Esophagus mucosa (tissue), 1 donor: Measurements from ENCODE around the gene TRIO. TPM values are rescaled to one million over a fixed set of nuclear protein-coding genes. Genes with fewer than 3 reads are reported as not detected.
"Not testable (repeated sequence)": the region's sequence is repeated elsewhere in the genome, so short reads cannot be mapped to it uniquely, and the experiment has no call there.

Experiments used
- ATAC-seq: fragments of 200-7000 bp; cut with Tn5 transposase; one replicate; pipeline ENCODE4 v1.9.1; 2020
- total RNA-seq: library from RNA; stranded (reverse); gene quantifications from one replicate; pipeline ENCODE4 v1.2.4, GENCODE V29; 2023
- donor health status: DM: yes; HTN: yes; CAD: no.

TRIO gene
- total RNA-seq, 1 donor from 2014 or later = 42.0 TPM

DNA sequence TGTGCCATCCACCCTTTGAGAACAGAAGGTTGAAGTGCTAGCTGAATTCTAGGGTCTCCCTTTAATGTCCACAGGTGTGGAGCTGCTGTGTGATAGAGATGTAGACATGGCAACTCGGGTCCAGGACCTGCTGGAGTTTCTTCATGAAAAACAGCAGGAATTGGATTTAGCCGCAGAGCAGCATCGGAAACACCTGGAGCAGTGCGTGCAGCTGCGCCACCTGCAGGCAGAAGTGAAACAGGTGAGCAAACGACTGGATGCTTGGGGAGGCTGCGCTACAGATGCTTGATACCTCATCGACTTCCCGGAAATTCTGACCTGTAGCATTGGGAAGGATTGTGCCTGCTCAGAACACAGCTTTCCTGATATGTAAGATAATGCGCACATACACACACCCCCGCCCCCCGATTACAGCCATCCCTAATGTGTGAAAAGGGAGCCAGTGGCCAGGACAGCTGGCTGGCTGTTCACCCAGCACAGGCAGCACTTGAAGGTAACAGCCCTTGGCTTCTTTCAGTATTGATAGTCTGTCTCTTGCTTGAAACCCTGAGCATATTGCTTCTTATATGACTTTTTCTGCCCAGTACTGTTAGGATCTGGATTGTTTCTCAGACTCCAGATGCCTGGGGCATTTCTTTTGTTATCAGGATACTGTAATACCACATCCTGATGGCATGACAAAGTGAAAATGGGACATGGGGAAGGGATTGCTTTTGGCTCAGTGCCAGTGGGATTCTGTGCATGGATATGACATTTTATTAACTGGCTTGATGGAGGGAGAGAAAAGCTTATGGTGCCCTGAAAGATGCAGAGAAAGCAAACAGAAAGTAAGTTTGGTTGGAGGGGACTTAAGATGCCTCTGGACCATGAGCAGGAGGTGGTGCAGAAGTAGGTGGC is 221.7 kb downstream of the TRIO start:
- ATAC-seq = peak; percentile 55

DNA sequence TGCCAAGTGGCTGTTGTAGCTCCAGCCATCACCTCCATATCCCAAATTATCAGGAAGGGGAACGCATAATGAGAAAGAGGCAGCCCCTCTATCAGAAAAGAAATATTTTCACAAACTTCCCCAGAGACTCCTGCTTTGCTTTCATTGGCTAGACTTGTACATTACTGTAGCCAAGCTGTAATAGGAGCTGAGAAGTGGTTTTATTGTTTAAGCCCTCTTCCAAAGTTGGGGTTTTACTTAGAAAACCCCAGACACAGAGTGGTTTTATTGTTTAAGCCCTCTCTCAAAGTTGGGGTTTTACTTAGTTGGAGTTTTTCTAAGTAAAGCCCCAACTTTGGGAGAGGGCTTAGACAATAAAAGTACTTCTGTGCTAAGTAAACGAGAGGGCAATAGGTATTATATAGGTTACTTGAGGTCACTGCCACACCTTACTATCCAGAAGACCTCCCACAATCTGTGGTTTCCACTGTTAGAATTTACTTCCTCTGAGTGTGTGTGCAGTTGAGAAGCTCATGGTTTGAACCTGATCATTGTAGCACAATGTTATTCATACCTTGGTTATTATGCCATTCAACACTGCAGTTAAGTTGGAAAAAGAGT is 222.8 kb downstream of the TRIO start:
- peak; percentile 29 for ATAC-seq

DNA sequence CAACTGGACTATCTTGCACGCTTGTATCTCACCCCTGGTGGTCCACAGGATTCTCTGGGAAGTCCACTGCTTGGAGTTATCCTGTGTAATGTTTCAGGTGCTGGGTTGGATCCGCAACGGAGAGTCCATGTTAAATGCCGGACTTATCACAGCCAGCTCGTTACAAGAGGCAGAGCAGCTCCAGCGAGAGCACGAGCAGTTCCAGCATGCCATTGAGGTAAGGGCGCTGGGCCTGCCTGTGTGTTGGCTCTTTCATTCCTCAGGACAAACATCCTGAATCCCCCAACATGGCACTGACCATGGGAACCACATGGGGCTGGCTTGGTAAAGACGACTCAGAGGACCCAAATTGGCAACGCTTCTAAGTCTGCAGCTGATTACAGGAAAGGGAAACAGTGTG is 223.6 kb downstream of the TRIO start:
- no peak for ATAC-seq

DNA sequence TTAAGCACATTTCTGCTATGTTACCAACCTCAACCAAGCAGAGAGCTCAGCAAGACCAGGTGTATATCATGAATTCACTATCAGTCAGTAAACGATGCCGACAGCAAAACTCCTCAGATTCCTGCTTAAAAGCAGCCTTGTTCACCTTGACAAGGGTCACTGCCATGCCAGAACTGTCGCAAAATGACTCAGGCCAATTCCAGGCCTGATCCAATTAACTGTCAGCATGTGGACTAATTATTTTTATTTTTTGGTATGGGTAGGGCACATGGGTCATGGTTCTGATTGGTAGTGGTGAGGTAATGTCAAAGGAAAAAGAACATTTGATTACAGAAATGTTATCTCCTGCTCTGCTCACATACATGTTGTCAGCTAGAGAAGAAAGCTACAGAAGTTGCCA is 224.2 kb downstream of the TRIO start:
- no peak for ATAC-seq

DNA sequence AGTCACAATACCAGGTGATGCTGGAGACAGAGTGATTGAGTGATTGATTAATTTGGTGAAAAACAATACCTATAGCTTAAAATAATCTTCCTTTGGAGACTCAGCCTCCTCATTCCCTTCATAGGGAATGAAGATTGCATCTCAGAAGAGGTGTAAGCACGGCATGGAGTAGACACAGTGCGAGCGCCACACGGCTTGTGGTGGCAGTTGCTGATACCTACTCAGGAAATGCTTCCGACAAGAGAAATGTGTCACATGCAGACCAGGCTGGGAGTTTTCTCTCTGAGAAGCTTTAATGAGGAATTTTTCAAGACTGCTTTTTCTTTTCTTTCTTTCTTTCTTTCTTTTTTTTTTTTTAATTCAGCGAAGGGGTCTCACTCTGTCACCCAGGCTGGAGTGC is 226.6 kb downstream of the TRIO start:
- ATAC-seq = no peak

DNA sequence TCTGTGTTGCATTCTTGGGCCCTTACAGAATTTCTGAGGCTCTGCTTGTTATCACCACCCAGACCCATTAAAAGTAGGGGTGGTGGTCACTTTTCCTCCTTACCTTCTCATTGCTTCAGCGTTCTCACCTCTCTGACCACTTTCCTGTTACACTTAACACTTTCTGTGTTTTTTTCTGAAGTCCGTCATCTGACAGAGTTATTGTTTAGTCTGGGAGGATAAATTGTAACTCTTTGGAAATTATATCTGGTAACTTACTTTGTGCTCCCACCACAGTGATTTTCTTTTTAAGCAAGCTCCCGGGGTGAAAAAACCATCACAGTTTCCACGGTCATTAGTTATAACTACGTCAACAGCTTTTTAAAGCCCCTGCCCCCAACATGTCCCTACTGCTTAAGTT is 227.2 kb downstream of the TRIO start:
- ATAC-seq = no peak

DNA sequence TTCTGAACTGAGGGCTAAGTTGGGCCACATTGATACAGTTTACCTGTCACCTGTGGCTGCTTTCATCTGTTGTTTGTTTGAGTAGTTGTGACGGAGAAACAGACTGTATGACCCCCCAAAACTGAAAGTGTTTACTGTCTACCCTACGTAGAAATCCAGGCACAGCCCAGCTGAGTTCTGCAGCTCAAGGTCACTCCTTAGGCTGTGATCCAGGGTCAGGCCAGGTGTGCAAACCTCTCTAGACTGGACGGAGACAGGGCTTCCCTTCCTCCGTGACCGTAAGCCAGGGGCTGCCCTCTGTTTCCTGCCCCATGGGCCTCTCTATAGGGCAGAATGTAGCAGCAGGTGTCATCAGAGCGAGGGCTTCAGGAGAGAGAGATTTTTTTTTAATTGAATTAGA is 230.5 kb downstream of the TRIO start:
- ATAC-seq = no peak

DNA sequence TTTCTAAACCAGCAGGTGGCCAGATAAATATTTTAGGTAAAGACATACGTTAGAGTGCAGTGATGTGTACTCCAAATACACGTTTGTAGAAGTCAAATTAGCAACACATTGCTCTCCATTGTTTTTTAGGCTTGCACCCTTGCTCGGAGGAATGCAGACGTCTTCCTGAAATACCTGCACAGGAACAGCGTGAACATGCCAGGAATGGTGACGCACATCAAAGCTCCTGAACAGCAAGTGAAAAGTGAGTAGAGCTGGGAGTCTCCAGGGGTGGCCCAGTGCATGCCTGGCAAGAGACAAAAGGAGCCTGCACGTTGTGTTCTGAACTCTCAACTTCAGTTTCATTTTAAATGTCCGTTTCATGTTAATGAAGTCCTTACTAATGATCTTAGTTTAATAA is 231.0 kb downstream of the TRIO start:
- peak; percentile 73 for ATAC-seq

DNA sequence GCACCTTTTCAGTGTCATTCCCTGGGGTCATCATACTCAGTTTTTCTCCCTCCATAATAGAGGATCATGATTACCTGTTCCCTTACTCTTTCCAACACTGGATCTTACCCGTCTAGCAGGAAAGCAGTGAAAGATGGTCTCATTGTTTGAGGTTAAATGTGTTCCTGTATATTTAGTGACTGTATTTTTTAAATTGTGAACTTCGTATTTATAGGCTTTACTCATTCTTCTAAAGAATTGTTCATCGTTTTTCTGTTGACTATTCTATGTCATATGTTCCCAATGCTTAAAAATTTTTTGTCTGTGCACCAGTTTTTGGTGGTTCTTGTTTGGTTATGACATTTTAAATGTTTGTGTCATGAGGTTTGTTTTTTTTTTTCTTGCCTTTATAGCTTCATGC is 233.6 kb downstream of the TRIO start:
- ATAC-seq = no peak

DNA sequence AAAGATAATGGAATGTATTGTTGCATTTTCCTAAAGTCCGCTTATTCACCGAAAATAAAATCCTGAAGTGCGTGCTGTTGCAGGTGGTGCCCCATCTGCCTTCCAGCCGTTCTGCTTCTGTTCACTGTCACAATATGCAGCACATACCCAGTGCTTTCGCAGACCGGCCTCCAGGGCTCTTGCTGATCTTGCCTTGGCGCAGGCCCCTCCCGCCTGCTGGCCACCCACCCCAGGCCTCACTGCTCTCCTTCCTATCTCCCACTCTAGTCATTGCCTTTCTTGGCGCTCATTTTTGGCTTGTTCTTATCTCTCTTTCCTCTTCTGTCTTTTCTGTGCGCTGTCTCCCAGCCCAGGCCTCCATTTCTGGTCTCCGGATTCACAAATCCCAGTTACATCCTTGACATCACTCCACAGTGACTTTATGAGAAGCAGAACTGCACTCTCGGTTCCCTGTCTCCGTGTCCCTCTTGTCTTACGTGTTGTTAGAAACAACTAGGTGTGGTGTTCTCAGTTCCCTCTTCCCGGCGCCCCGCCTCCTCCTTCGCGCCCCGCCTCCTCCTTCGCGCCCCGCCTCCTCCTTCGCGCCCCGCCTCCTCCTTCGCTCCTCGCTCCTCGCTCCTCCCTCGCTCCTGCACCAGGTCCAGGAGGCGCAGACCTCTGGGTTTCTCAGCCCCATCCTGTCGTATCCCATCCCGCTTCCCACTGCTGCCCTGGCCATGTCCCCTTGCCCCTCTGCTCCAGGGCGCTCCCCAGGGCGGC is 236.8 kb downstream of the TRIO start:
- ATAC-seq = no peak

DNA sequence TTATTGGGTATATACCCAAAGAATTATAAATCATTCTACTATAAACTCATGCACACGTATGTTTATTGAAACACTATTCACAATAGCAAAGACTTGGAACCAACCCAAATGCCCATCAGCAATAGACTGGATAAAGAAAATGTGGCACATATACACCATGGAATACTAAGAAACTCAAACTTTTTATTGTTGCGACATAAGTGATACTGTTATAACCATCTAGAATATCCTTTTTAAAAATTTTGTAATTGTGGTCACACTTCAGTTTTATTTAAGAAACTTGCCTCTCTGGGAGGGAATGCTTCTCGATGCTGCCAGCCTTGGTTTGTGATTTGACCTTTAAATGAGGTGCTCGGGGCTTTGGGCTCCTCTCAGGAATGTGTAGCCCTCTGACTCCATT is 237.6 kb downstream of the TRIO start:
- no peak for ATAC-seq

DNA sequence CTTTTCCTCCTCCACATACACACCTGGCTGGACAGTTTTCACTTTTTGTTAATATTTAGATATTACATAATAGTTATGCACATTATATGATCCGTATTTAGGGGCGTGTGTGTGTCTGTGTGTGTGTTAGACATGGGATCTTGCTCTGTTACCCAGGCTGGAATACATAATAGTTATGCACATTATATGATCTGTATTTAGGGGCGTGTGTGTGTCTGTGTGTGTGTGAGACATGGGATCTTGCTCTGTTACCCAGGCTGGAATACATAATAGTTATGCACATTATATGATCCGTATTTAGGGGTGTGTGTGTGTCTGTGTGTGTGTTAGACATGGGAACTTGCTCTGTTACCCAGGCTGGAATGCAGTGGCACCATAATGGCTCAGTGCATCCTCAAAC is 239.5 kb downstream of the TRIO start:
- ATAC-seq = no peak

DNA sequence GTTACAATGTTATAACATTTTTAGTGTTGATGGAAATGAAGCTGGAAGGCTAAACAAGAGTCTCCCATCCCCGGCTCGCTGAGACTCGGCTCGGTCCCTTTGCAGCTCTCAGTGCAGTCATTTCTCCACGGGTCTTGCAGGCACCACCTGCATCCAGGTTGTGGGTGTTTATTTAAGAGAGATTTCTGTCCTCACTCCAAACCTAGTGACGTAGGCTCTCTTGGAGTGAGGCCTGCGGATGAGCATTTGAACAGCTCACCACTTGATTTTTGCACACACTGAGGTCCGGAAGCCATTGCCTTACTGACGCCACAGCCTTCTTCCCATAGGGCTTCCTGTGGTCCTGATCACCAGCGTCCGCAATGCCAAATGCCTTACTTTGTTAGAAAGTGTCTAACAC is 240.8 kb downstream of the TRIO start:
- ATAC-seq = no peak

DNA sequence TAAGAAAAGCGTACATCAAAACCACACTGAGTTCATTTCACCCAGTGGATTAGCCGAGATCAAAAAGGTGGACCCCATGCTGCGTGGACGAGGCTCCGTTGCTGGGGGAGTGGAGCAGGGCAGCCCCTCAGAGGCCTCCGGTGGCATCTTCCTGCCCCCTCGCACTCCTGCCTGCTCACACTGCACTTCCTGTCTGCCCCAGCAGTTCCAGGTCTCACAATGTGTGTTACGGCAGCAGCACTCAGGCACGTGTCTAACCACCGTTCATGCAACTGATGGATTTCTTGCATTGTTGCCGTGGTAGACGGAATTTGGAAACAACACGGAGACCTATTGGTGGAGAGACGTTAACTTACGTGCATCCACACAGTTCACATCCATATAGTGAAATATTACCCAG is 241.9 kb downstream of the TRIO start:
- no peak for ATAC-seq

DNA sequence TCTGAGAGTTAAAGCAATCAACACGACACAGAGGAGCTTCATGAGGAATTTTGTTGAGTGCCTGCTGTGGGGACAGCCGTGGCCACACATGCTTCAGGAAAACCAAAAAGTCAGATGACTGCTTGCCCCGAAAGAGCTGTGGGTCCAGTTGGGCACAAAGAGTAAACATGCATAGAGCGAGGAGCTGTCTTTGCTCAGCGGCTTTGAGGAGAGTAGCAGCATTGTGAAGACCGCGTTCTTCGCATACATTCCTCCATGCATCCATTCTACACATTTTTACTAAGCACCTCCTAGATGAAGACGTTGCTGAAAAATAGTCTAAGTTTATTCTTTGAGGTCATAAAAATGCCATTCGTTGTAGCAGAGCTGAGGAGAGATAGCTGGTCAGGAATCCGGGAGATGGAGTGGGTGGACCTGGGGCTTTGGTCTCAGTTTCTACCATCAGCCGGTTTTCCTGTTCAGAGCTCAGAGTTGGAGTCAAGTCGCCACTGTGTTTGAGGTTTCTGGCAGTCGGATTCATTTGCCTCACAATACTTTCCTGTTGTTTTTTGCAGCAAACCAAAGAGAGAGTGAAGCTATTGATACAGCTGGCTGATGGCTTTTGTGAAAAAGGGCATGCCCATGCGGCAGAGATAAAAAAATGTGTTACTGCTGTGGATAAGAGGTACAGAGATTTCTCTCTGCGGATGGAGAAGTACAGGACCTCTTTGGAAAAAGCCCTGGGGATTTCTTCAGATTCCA is 243.9 kb downstream of the TRIO start:
- ATAC-seq = no peak

DNA sequence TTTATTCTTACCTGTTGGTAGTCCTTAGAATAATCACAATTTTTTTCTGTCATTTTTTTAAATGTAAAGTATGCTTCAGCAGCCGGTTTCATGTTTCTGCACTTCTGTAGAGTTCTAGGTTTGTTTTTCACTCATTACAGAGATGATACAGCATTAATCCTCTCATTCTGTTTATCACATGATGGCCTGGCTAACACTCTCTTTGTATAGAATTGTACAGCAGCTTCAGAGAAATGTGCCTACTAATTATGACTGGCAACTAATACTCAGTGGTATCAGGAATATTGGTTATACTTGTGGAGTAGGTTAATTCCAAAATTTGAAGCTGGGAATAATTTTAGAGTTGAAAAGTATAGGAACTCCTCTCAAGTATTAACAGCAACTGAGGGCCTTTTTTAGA is 245.6 kb downstream of the TRIO start:
- ATAC-seq = no peak

DNA sequence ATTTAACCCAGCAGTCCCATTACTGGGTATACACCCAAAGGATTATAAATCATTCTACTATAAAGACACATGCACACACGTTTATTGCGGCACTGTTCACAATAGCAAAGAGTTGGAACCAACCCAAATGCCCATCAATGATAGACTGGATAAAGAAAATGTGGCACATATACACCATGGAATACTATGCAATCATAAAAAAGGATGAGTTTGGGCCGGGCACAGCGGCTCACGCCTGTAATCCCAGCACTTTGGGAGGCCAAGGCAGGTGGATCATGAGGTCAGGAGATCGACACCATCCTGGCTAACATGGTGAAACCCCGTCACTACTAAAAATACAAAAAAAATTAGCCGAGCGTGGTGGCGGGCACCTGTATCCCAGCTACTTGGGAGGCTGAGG is 249.4 kb downstream of the TRIO start:
- ATAC-seq = not testable (repeated sequence)

DNA sequence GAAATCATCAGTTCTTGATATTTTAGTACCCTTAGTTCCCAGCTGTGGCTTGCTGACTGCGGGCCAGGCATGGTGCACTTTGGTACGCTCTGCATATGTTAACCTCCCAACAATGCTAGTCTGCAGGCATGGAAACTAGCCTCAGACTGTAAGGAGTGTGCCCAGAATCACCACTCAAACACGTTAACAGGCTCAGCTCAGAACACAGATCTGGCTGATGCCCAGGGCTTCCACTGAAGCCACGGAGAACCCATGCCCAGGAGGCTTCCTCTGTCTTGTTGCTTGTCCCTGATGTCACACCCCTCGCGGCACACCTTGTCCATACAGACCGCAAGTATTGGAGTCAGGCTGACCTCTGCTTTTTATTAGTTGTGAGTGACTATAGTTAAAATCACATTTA is 251.2 kb downstream of the TRIO start:
- ATAC-seq = no peak

DNA sequence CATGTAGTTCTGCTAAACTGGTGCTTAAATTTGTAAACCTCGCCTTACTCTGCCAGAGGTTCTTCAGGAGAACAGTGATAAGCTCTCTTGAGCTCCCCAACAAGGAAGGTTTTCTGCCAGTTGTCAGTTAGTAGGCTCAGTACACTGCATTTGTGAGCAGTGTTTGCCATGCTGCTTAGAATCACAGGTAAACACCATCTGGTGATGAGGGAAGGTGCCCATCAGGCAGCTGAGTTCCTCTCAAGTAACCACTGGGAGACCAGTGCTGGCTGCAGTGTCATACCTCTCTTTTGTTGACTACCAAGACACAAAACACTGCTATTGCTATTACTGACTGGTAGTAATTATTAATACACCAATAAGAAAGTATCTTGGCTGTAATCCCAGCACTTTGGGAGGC is 252.3 kb downstream of the TRIO start:
- no peak for ATAC-seq

DNA sequence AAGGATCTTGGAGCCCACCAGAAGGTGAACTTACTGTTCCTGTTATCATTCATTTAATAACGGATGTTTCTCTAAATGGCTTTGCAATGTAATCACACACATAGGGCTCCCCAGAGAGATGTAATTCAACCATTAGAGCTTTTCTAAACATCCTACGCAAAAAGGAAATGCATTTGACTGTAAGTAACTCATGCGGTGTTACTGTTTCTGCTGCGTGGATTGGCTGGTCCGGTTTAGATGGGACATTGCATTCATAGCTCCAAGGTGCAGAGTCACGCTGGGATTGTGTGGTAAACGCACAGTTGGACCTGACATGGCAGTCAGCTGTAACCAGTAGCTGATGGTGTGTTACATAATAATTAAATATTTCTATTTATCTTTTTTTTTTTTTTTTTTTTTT is 252.9 kb downstream of the TRIO start:
- no peak for ATAC-seq

DNA sequence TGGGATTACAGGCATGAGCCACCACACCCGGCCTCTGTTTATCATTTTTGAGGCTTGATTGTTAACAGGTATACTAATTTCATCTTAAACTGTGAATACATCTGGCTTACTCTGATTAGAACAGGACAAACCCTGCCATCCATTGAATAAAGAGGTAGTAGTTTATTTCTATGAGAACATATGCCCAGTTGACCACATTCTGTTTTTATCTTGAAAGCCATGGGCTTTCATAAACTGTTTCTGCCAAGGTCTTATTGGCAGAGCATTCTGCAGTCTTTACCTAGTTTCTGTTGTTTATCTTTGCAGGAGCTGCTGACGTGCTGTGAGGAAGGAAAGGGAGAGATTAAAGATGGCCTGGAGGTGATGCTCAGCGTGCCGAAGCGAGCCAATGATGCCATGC is 253.6 kb downstream of the TRIO start:
- ATAC-seq = no peak

DNA sequence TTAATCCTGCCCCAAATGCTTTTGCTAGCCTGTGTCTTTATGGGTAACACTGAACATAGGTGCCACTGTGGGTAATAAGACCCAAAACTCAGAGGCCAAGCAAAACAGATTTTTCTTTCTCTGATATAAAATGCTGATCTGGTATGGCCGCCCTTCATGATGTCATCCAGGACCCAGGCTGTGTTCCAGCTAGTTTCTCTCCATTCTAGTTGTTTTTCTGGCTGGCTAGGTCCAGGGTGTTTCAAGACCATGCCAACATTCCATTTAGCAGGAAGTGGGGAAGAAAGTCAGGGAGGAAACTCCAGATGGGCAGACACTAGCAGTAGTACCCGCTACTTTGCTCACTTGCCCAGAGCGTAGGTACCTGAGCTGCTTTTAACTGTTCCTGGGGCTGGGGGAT is 254.6 kb downstream of the TRIO start:
- no peak for ATAC-seq
